ENCODE results near the gene ZNF771. TPM values are rescaled to one million over a fixed set of nuclear protein-coding genes. Genes with fewer than 3 reads are reported as not detected.

ZNF771 gene
- total and polyA plus RNA-seq, 4 donors: 8.1 to 20.5 (median 16.4) TPM

DNA sequence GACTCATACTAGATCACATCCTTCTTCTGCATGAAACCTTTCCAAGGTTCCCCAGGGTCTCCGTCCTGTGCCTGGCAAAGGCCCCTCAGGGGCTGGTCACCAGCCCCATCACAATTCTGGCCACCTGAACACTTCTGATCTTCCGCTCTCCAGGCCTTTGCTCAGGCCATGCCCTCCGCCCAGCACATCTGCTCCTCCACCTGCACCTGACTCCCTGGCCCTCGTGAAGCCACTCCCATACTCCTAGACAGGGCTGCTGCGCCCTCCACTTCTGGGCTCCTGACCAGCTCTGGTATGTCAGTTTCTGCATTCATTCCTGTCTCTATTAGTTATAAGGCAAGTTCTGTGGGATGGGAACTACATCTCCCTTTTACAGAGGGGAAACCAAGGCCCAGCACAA lies 34.7 kb upstream of the ZNF771 start:
- WGBS (ENCODE audit: insufficient coverage): 94% methylated on average over 4 of the region's 5 CpGs
- Histone ChIP-seq H3K36me3 (ENCODE audit: control insufficient read depth, insufficient read depth, low read length) (peaks cover 8% of the 10 kb centered on the region), H3K27me3 (ENCODE audit: control insufficient read depth, insufficient read depth, low read length) (no peaks in the 10 kb centered on the region), H3K4me3 (ENCODE audit: low read depth, low read length) (no peak overlapping the region), H3K9me3 (ENCODE audit: control insufficient read depth, insufficient read depth, low read length) (no peaks in the 10 kb centered on the region), H3K27ac (ENCODE audit: low read depth, low read length) (no peak overlapping the region), H3K4me1 (ENCODE audit: control insufficient read depth, insufficient read depth, low read length) (peaks cover 44% of the 10 kb centered on the region)
- DNase-seq (ENCODE audit: low read depth in 4 of 6, low spot score in 6 of 6): no peak

DNA sequence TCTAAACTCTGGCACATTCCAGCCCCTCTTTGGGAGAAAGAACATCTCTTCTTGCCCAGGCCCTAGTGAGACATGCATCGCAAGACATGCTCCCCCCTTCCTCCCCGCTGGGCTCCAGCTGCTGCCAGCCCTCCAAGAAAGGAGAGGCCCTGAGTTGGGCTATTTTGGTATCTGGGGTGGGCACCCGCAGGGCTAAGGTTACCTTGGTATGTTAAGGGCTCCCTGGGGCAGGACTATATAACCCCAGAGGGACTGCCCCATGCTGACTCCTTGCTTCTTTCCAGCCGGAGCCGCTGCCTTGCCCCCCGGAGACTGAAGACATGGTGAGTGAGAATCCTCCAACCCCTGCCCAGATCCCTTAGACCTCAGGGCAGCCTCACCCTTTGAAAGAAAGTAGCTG lies 32.9 kb upstream of the ZNF771 start, which contains the start of gene MYL11:
MYL11 (plus strand) TSS at position 265 of the 400 bp plus-strand sequence; CDS start at position 321, 56 bp downstream.
- WGBS (ENCODE audit: insufficient coverage): 91% methylated on average over 3 of the region's 6 CpGs
- peaks cover 4% of the 10 kb centered on the region for H3K36me3 ChIP-seq (ENCODE audit: control insufficient read depth, insufficient read depth, low read length)
- peaks cover 44% of the 10 kb centered on the region for H3K4me1 ChIP-seq (ENCODE audit: control insufficient read depth, insufficient read depth, low read length)
- DNase-seq (ENCODE audit: low read depth in 4 of 6, low spot score in 6 of 6): peak in 1 of 6 donors; percentile 0
- H3K4me3 ChIP-seq (ENCODE audit: low read depth, low read length): no peak within 1 kb of the TSS
- no peaks in the 10 kb centered on the region for H3K9me3 ChIP-seq (ENCODE audit: control insufficient read depth, insufficient read depth, low read length)
- no peak within 1 kb of the TSS for H3K27ac ChIP-seq (ENCODE audit: low read depth, low read length)
- H3K27me3 ChIP-seq (ENCODE audit: control insufficient read depth, insufficient read depth, low read length): no peaks in the 10 kb centered on the region

DNA sequence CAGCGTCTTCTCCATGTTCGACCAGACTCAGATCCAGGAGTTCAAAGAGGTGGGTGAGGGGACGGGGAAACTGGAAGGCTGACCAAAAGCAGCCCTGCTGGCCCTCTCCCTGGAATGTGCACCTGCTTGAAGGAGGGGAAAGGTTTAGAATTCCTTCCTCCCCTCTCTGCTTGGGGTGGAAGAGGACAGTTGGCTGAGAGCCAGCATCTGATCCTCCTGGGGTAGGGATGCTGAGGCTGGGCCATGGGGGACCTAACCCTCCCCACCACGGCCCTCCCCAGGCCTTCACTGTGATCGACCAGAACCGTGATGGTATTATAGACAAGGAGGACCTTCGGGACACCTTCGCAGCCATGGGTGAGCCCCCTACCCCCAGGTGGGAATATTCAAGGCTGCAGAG lies 31.5 kb upstream of the ZNF771 start:
- Histone ChIP-seq H3K27ac (ENCODE audit: low read depth, low read length) (no peak overlapping the region), H3K4me1 (ENCODE audit: control insufficient read depth, insufficient read depth, low read length) (peaks cover 47% of the 10 kb centered on the region), H3K27me3 (ENCODE audit: control insufficient read depth, insufficient read depth, low read length) (no peaks in the 10 kb centered on the region), H3K9me3 (ENCODE audit: control insufficient read depth, insufficient read depth, low read length) (no peaks in the 10 kb centered on the region), H3K4me3 (ENCODE audit: low read depth, low read length) (no peak overlapping the region), H3K36me3 (ENCODE audit: control insufficient read depth, insufficient read depth, low read length) (peaks cover 6% of the 10 kb centered on the region)
- WGBS (ENCODE audit: insufficient coverage): 83% methylated on average over 2 of the region's 8 CpGs
- peak in 1 of 6 donors; percentile 2 for DNase-seq (ENCODE audit: low read depth in 4 of 6, low spot score in 6 of 6)

DNA sequence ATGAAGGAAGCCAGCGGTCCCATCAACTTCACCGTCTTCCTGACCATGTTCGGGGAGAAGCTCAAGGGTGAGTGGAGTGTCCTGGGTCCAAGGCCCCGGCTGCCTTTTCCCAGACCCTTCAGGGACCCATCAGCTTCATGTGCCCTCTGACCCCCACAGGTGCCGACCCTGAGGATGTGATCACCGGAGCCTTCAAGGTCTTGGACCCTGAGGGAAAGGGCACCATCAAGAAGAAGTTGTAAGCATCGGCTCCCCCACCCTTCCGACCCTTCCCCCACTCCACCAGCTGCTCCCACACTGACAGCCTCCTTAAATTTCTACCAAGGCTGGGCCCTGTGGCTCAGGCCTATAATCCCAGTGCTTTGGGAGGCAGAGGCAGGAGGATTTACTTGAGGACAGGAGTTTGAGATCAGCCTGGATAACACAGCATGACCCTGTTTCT lies 30.9 kb upstream of the ZNF771 start:
- Histone ChIP-seq H3K9me3 (ENCODE audit: control insufficient read depth, insufficient read depth, low read length) (no peaks in the 10 kb centered on the region), H3K36me3 (ENCODE audit: control insufficient read depth, insufficient read depth, low read length) (peaks cover 8% of the 10 kb centered on the region), H3K27ac (ENCODE audit: low read depth, low read length) (no peak overlapping the region), H3K4me3 (ENCODE audit: low read depth, low read length) (no peak overlapping the region), H3K4me1 (ENCODE audit: control insufficient read depth, insufficient read depth, low read length) (peaks cover 41% of the 10 kb centered on the region), H3K27me3 (ENCODE audit: control insufficient read depth, insufficient read depth, low read length) (no peaks in the 10 kb centered on the region)
- 90% methylated on average over 6 of the region's 8 CpGs for WGBS (ENCODE audit: insufficient coverage)
- no peak for DNase-seq (ENCODE audit: low read depth in 4 of 6, low spot score in 6 of 6)

DNA sequence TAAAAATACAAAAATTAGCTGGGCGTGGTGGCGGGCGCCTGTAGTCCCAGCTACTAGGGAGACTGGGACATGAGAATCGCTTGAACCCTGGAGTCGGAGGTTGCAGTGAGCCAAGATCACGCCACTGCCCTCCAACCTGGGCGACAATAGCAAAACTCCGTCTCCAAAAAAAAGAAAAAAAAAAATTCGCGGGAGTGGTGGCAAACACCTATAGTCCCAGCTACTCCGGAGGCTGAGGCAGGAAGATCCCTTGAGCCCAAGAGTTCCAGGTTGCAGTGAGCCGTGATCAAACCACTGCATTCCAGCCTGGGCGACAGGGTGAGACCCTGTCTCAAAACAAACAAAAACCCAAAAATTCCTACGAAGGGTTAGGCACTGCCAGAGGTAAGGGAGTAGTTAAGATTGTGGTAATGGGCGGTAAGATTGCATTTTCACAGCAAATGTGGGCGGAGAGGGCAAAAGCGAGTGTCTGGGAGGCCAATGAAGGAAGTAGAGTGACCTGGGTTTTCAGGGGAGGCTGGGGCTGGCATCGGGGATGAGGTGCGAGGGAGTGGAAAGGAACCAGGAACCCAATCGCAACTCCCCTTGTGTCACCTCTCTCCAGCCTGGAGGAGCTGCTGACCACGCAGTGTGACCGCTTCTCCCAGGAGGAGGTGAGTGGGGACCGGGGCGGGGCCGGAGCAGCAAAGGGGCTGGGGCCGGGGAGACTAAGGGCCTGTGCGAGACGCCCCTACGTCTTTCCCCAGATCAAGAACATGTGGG lies 30.2 kb upstream of the ZNF771 start:
- Histone ChIP-seq H3K9me3 (ENCODE audit: control insufficient read depth, insufficient read depth, low read length) (no peaks in the 10 kb centered on the region), H3K27me3 (ENCODE audit: control insufficient read depth, insufficient read depth, low read length) (no peaks in the 10 kb centered on the region), H3K4me1 (ENCODE audit: control insufficient read depth, insufficient read depth, low read length) (peaks cover 35% of the 10 kb centered on the region), H3K36me3 (ENCODE audit: control insufficient read depth, insufficient read depth, low read length) (peaks cover 8% of the 10 kb centered on the region), H3K4me3 (ENCODE audit: low read depth, low read length) (peak overlapping the region; percentile 95), H3K27ac (ENCODE audit: low read depth, low read length) (peak overlapping the region; percentile 100)
- 53% methylated on average over 23 of the region's 29 CpGs for WGBS (ENCODE audit: insufficient coverage)
- peak in 1 of 6 donors; percentile 9 for DNase-seq (ENCODE audit: low read depth in 4 of 6, low spot score in 6 of 6)

DNA sequence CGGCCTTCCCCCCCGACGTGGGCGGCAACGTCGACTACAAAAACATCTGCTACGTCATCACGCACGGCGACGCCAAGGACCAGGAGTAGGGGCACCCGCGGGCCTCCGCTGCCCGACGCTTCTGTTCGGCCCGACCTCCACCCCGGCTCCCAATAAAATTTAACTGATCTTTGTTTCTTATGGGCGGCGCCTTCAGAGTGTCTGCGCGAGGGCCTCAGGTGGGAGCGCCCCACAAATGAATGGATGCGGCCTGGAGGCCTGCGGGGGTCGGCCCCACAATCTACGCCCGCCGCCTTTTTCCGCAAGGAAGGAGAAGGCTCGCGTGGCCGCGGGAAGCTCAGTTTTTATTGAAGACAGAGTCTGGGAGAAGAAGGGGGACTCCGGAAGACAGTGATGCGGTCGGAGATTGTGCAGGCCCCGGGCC lies 29.6 kb upstream of the ZNF771 start:
- Histone ChIP-seq H3K27ac (ENCODE audit: low read depth, low read length) (peak overlapping the region; percentile 100), H3K4me1 (ENCODE audit: control insufficient read depth, insufficient read depth, low read length) (peaks cover 34% of the 10 kb centered on the region), H3K27me3 (ENCODE audit: control insufficient read depth, insufficient read depth, low read length) (no peaks in the 10 kb centered on the region), H3K4me3 (ENCODE audit: low read depth, low read length) (peak overlapping the region; percentile 95), H3K9me3 (ENCODE audit: control insufficient read depth, insufficient read depth, low read length) (no peaks in the 10 kb centered on the region), H3K36me3 (ENCODE audit: control insufficient read depth, insufficient read depth, low read length) (peaks cover 8% of the 10 kb centered on the region)
- peak; percentile 78 to 98 (median 85) for DNase-seq (ENCODE audit: low read depth in 4 of 6, low spot score in 6 of 6)
- 0% methylated on average over 37 of the region's 39 CpGs for WGBS (ENCODE audit: insufficient coverage)

DNA sequence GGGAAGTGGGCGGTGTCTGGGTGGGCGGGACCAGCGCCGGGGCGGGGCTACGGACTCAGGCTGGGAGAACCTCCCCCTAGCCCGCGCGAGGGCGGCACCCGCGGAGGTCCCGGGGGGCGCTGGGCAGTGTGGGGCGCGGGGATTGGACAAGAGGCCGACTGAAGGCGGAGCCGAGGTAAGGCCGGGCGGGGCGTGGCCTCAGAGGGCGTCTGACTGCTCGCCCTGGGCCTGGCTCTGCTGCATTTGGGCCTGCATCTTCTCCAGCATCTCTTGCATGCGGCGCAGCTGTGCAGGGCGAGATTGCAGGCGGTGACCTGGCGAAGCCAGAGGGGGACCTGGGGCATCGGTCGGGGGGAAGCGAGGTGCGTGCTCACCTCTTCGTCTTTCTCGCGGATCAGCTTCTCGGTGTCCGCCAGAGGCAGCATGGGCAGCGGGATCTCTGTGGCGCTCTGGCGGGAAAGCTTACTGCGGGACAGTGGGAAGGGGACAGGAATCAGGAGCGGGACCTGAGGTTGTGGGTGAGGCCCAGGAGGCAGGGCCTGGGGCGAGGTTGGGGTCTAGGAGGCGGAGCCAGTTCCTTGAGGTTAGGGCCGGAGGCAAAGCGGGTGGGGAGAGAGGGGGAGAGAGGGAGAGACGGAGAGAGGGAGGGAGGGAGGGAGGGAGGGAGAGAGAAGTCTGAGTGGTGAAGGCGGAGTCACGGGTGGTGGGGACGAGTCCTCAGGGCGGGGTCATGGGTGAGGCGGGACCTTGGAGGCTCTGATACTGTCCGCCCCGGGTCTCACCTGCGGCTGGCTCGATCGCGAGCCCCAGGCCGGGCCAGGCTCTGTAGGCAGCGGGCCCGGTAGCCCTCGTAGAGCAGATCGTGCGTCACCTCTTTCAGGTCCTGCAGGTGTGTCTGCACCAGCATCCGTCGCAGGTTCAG lies 28.9 kb upstream of the ZNF771 start:
- Histone ChIP-seq H3K36me3 (ENCODE audit: control insufficient read depth, insufficient read depth, low read length) (peaks cover 8% of the 10 kb centered on the region), H3K27me3 (ENCODE audit: control insufficient read depth, insufficient read depth, low read length) (no peaks in the 10 kb centered on the region), H3K9me3 (ENCODE audit: control insufficient read depth, insufficient read depth, low read length) (no peaks in the 10 kb centered on the region), H3K4me1 (ENCODE audit: control insufficient read depth, insufficient read depth, low read length) (peaks cover 34% of the 10 kb centered on the region), H3K27ac (ENCODE audit: low read depth, low read length) (peak overlapping the region; percentile 100), H3K4me3 (ENCODE audit: low read depth, low read length) (peak overlapping the region; percentile 95)
- peak; percentile 89 to 99 (median 97) for DNase-seq (ENCODE audit: low read depth in 4 of 6, low spot score in 6 of 6)
- 0% methylated on average over 65 of the region's 67 CpGs for WGBS (ENCODE audit: insufficient coverage)

DNA sequence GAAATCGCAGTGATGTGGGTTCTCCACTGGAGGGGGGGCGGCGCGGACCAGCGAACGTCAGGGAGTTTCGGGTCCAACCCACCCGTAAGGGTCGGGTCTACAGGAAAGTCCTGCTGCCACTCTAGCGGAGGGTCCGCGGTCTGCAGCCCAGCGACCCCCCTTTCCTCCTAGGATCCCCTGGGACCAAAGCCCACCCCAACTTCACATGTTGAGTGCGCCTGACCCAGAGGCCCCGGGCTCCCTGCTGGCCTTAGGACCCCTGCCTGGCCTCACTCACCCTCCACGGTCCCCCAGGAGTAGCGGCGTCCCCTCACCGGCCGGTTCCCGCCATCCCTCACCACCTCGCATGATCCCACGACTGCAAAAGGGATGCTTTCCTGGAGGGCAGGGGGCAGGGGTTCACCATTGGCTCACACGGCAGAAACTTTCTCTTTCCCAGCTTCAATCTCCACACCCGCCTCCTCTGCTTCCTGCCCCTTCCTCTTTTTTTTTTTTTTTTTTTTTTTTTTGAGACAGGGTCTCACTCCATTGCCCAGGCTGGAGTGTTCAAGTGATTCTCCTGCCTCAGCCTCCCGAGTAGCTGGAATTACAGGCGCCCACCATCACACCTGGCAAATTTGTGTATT lies 28.1 kb upstream of the ZNF771 start:
- 8% methylated on average over 23 of the region's 27 CpGs for WGBS (ENCODE audit: insufficient coverage)
- peak overlapping the region; percentile 95 for H3K4me3 ChIP-seq (ENCODE audit: low read depth, low read length)
- no peaks in the 10 kb centered on the region for H3K9me3 ChIP-seq (ENCODE audit: control insufficient read depth, insufficient read depth, low read length)
- DNase-seq (ENCODE audit: low read depth in 4 of 6, low spot score in 6 of 6): no peak
- peaks cover 34% of the 10 kb centered on the region for H3K4me1 ChIP-seq (ENCODE audit: control insufficient read depth, insufficient read depth, low read length)
- peak overlapping the region; percentile 100 for H3K27ac ChIP-seq (ENCODE audit: low read depth, low read length)
- peaks cover 8% of the 10 kb centered on the region for H3K36me3 ChIP-seq (ENCODE audit: control insufficient read depth, insufficient read depth, low read length)
- H3K27me3 ChIP-seq (ENCODE audit: control insufficient read depth, insufficient read depth, low read length): no peaks in the 10 kb centered on the region

DNA sequence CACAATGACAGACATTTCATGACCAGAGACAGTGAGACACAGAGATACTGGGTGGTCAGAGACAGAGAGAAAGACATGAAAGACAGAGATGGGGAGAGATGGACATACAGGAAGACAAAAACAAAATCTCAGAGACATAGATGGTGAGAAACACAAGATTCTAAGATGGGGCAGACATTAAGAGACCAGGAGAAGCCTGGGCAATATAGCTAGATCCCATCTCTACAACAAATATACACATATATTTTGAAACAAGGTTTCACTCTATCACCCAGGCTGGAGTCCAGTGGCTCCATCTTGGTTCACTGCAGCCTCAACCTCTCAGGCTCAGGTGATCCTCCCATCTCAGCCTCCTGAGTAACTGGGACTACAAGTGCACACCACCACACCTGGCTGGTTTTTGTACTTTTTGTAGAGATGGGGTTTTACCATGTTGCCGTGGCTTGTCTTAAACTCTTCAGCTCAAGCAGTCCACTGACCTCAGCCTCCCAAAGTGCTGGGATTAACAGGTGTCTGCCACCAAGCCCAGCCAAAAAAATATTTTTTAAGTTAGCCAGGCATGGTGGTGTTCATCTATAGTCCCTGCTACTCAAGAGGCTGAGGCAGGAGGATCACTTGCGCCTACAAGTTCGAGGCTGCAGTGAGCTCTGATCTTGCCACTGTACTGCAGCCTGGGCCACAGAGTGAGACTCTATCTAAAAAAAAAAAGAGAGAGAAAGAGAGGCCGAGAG lies 27.2 kb upstream of the ZNF771 start:
- DNase-seq (ENCODE audit: low read depth in 4 of 6, low spot score in 6 of 6): no peak
- 95% methylated on average over 4 of the region's 4 CpGs for WGBS (ENCODE audit: insufficient coverage)
- no peak overlapping the region for H3K27ac ChIP-seq (ENCODE audit: low read depth, low read length)
- peaks cover 34% of the 10 kb centered on the region for H3K4me1 ChIP-seq (ENCODE audit: control insufficient read depth, insufficient read depth, low read length)
- no peaks in the 10 kb centered on the region for H3K9me3 ChIP-seq (ENCODE audit: control insufficient read depth, insufficient read depth, low read length)
- H3K4me3 ChIP-seq (ENCODE audit: low read depth, low read length): no peak overlapping the region
- H3K36me3 ChIP-seq (ENCODE audit: control insufficient read depth, insufficient read depth, low read length): peaks cover 8% of the 10 kb centered on the region
- H3K27me3 ChIP-seq (ENCODE audit: control insufficient read depth, insufficient read depth, low read length): no peaks in the 10 kb centered on the region

Measured in spinal cord (tissue), 10 donors.